ENCODE data around the gene MED10.

DNA sequence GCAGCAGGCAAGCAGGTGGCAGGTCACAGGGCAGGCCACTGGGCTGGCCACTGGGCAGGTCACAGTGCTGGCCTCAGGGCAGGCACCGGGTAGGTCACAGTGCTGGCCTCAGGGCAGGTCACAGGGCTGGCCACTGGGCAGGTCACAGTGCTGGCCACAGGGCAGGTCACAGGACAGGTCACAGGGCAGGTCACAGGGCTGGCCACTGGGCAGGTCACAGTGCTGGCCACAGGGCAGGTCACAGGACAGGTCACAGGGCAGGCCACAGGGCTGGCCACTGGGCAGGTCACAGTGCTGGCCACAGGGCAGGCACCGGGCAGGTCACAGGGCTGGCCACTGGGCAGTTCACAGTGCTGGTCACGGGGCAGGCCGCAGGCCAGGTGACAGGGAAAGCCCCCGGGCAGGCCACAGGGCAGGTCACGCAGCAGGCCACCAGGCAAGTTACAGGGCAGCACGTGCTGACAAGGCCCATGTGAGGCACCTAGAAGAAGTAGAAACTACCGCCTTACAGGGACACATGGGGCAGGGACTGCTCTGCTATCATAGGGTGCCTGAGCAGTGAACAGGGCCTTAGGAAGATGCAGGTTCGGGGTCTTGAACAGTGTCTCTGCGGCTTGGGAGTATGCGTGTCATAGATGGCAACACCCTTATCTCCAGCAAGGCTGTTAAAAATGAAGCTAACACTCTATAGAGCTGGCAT lies 18.6 kb upstream of the MED10 start:
- TF ChIP-seq, protein P1, sequence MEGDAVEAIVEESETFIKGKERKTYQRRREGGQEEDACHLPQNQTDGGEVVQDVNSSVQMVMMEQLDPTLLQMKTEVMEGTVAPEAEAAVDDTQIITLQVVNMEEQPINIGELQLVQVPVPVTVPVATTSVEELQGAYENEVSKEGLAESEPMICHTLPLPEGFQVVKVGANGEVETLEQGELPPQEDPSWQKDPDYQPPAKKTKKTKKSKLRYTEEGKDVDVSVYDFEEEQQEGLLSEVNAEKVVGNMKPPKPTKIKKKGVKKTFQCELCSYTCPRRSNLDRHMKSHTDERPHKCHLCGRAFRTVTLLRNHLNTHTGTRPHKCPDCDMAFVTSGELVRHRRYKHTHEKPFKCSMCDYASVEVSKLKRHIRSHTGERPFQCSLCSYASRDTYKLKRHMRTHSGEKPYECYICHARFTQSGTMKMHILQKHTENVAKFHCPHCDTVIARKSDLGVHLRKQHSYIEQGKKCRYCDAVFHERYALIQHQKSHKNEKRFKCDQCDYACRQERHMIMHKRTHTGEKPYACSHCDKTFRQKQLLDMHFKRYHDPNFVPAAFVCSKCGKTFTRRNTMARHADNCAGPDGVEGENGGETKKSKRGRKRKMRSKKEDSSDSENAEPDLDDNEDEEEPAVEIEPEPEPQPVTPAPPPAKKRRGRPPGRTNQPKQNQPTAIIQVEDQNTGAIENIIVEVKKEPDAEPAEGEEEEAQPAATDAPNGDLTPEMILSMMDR (IDR thresholded peaks at IDR 0.05; ENCODE audit: poor library complexity, severe bottlenecking): no peak
- TF ChIP-seq POLR2AphosphoS5 (IDR thresholded peaks at IDR 0.05): no peak
- TF ChIP-seq EZH2 (IDR thresholded peaks at IDR 0.05; ENCODE audit: borderline replicate concordance, insufficient read depth, low read length, poor library complexity, severe bottlenecking): no peak
- no peak for TF ChIP-seq EP300 (conservative IDR thresholded peaks at IDR 0.05; ENCODE audit: poor library complexity, severe bottlenecking)
